HG02798 (cell line): ENCODE results near the gene PPM1A.

ENCODE experiments used
- ATAC-seq: cut with Tn5 transposase; IDR thresholded peaks from one replicate; pipeline ENCODE4 v1.9.1; 2021; ENCODE audit warnings: mild to moderate bottlenecking; ENCODE audit not compliant: unreplicated experiment, poor library complexity

The PPM1A gene

DNA sequence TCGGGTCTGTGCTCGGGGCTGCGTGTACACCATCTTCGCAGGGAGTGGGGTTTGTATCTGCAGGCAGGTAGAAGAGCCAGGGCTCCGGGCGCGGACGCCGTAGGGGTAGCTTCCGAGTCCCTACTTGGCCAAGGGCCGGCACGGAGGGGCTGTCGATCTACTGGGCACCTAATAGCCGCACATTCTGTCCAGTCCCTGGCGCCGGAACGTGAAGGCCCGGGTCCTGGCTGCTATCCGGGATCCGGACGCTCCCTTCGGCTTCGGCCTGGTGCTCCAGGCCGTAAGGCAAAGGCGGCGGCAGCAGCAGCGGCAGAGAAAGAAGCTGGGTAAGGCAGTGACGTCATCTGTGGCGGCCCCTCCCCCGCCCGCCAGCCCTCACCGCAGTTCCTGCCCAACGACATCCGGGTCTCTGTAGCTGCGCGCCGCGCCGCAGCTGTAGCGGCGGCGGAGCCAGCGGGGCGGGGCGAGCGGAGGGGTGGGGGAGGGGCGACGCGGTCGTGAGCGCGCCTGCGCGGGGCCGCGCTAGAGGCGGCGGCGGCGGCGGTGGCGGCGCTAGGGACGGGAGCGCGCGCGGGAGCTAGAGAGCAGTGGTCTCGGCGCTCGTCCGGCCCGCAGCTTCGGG lies at the start of gene PPM1A:
Gene PPM1A, plus strand, starts transcription at position 525 of the 622 bp plus-strand sequence. CDS start 33,483 bp downstream, outside the sequence.
- peak; percentile 75 for ATAC-seq

- ATAC-seq, result no peak
These were observed 49.7 kb upstream of the PPM1A start for GRCh38 chr14:60199321-60199720.

GRCh38 chr14:60204104-60204842 lies 44.7 kb upstream of the PPM1A start:
- peak; percentile 78 for ATAC-seq

DNA sequence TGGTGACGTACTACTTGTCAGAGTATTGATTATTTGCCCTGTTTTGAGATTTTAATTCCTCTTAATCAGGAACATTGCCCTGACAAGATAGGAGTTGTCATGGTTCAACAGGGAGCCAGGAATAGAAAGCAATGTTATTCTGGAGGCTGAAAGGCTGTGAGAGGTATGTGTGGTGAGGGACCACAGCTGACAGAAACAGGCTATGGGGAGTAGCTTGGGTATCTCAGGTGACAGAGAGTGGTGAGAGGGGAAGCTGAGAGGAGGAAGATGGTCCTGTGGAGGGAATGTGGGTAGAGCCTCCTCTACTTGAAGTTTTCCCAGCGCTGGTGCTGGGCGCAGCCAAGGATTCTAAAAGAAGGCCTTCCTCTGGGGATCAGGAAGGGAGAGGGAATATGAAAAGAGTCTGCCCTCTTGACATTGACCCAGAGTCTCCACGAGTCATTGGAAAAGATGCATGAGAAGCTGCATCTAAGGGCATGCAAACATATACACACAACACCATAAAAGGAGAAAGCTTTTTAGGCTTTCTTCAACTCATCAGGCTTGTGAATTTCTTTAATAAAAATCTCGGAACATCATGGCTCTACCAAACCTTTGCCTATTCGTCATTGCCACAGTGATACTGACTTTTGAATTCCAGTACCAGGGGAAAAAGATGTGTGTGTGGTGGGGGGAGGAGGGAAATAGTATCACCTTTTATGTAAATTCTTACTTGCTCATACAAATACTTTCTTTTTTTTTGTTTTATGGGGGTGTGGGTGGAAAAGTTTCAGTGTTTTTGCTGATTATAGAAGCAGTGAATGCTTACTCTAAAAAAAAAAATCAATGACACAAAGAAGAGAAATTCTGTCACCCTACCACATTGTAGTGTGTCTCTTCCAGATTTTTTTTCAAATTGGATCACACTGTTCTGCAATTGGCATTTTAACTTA lies 43.9 kb upstream of the PPM1A start:
- ATAC-seq, result peak; percentile 62

GRCh38 chr14:60206249-60206670 lies 42.8 kb upstream of the PPM1A start:
- no peak for ATAC-seq

- peak; percentile 36 for ATAC-seq
These were observed 42.0 kb upstream of the PPM1A start for GRCh38 chr14:60206837-60207533.

DNA sequence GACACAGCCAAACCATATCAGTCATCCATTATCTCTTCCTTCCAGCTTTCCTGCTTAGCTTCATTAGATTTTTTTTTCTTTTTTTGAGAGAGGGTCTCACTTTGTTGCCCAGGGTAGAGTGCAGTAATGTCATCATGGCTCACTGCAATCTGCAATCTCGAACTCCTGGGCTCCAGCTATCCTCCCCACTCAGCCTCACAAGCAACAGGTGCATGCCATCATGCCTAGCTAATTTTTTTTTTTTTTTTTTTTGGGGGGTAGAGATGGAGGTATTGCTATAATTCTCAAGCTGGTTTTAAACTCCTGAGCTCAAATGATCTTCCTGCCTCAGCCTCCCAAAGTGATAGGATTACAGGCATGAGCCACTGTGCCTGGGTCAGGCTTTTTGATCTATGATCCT lies 38.3 kb upstream of the PPM1A start:
- ATAC-seq, result no peak

DNA sequence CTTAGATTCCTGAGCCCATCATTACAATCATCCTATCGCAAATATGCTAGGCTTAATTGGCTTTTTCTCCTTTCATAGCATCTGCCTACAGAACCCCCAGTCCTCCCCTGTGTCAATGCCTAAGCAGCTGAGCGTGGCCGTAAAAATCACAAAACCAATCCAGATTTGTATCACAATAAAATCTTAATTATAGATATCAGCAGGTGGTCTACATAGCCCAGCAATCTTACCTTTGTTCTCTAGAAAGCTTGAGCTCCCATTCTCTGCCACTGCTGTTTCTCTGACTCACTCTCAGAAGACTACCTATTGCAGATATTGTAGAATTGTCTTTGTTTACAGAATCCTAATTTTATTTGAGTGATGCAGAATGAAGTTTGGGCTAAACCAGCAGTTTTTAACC lies 37.9 kb upstream of the PPM1A start:
- no peak for ATAC-seq

DNA sequence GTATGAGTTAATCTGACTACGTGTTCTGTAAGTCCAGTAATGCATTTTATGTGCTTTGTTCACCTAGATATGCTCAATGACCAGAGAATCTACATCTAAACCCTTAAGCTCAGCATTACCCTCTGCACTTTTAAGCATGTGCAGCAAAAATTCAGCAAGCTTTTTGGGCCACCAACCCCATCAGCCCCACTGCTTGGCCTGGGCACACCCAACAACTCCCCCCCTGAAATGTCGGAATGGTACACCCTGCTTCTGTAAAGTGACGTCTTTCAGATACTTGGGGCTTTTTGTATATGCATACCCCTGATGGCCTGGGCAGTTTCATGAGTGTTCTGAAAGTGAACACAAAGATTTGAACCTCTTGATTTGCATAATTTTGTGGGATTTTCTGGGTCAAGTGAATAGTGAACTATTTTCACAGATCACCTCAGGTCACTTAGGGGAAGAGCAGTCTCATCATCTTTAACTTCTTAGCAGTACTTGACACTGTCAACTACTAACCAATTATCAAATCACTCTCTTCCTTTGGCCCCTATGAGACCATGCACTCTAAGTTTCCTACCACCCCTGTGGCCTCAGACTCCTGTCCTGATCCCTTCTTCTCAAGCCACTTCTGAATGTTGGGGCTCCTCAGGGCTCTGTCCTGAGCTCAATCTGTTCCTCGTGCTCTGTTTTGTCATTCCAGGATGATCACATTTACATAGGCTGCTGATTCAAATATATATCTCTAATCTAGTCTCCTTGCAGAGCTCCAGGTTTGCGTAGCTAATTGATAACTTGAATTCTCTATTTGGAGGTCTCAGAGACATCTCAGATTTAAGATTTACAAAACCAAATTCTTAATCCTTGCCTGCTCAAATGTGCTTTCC lies 36.3 kb upstream of the PPM1A start:
- ATAC-seq, result peak; percentile 92

GRCh38 chr14:60214003-60214402 lies 35.0 kb upstream of the PPM1A start:
- no peak for ATAC-seq

DNA sequence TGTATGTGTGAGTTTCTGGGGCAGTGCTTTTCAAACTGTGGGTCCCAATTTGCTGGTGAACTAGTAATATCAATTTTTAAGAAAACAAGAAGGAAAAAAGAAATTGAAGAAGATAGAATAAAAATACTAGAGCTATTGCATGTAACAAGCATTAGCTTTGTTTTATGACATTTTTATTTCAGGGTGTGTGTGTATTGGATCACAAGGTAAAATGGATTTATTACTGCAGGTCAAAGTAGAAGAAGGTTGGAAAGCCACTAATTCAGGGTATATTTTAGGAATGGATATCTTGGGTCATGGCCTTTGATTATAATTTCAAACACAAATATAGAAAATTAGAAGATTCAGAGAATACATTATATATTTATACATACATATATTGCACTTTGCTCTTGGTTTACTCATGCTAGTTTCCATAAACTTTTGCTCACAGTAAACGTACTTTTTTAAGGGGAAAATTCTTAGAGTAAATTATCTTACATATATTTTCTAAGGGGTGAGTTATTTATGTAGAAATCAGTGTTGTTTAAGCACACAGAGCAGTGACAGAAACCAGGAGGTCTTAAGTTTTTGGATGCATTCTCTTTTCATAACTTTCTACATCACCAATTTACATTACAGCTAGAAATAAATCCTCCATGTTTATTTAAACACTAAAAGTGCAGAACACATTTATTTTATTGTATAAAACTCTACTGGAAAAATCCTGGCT lies 34.5 kb upstream of the PPM1A start:
- no peak for ATAC-seq

DNA sequence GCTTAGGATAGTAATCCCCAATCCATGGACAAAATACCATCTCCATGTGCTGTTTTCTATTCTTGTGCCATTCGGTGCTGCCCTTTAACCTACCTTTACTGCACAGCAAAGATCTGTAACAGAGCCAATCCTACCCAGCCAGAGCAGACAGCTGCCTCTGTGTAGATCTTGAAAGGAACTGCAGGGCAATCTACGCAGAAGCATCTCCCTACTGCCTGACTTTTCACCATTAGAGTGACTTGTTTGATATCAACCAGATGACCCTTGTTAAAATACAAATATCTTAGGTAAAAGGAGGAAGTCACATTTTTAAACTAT lies 33.9 kb upstream of the PPM1A start:
- ATAC-seq, result no peak

DNA sequence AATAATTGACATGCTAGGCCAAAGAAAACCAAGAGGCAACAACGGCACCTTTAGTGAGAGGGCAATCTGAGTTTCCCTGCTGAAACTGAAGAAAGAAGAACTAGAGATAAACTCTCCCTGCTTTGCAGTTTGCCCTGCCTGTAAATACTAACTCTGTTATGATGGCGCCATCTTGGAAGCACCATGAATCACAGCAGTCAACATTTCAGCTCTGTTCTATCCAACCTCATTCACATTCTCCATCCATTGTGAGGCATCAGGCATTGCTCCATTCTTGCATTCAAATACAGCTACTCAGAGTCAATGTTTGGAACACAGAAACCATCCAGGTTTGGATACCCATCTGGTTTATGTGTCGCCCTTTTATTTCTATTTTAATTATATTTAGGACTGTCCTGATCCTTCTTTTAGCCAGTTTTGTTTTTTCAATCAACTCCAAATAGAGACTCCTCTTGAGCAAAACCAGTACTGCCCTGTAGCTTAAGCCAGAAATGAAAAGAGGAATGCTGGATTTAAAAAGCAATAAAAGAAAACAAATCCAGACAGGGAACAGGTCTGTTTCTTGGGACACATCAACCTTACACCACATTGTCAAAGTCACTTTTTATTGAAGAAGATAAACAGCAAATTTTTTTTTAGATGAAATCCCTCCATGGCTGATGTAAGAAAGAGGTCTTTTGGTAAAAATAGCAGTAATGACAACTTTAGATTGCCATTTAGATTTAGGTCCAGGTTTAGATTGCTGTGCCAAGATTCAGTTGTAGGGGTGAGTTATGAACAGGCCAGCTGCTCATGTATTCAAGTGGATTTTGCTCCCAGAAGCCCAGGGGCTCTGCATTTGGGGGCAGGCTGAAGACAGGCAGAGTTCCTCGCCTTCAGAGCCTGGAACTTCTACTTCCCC lies 33.3 kb upstream of the PPM1A start:
- ATAC-seq, result no peak

DNA sequence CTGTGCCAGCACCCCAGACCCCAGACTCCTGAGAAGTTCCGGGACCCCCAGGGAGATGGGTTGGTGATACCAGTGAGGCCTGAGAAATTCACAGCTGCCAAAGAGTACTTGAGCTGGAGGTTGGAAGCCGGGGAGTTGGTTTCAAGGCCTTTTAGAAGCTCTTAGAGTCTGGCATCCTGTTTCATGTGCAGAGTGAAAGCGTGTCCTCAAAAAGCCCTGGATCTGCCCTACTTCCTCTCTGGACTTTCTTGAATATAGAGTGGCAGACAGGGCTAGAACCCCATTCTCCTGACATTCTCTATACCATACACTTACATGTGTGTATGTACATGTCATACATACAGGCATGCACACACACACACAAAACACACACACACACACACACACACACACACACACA lies 31.3 kb upstream of the PPM1A start:
- no peak for ATAC-seq

DNA sequence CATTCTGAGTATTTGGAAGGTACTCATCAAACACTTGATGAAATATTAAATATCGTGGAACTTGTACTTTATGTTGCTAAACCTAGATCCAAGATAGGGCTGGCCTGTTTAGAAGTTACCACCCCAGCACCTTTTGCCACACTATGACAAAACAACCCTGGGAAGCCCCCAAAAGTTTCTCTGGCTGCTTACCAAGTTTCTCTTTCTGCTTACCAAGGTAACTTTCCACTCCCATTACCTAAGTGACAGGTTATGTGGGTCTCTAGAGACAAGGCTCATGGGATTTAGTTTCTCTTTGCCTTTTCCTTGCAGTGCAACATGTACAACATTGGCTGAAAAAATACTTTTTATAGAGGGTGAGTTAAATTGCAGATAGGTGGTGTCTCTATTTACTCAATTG lies 28.9 kb upstream of the PPM1A start:
- ATAC-seq, result peak; percentile 72

GRCh38 chr14:60220917-60221316 lies 28.1 kb upstream of the PPM1A start:
- no peak for ATAC-seq

DNA sequence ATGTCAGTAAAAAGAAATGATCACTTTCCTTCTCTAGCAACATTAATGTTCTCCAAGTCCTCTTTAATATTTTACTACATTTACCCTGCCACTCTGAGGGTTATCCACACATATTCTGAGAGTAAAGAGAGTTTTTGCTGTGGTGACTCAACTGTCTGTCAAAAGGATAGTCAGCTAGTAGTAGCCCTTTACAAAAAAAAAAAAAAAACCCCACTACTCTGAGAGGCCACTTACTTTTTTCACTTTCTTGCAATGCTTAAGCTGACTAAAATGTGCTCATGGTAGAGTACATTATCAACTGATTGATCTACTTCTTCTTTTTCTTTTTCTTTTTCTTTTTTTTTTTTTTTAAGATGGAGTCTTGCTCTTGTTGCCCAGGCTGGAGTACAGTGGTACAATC lies 27.6 kb upstream of the PPM1A start:
- ATAC-seq, result peak; percentile 37

- ATAC-seq, result no peak
These were observed 26.2 kb upstream of the PPM1A start for GRCh38 chr14:60222820-60223219.
